Thoracic aorta (tissue), 2 donors: ENCODE measurements around the gene CDCA7. TPM values are rescaled to one million over a fixed set of nuclear protein-coding genes. Genes with fewer than 3 reads are reported as not detected.

ENCODE experiments used
- ATAC-seq: fragments of 150-250 bp; one replicate; pipeline ENCODE4 v1.8.0; 2017; ENCODE audit warnings: low read depth; ENCODE audit not compliant: insufficient number of reproducible peaks, low FRiP score
- DNase-seq: peaks from one replicate; pipeline ENCODE4 v3.0.0-alpha.2; 2020; ENCODE audit warnings: low spot score
- H3K27ac ChIP-seq, 2 donors: fragments of 200-600 bp; sonication (generic); 1 replicate in 1 of 2; 2 replicates in 1 of 2; pipeline ENCODE4 v1.5.1; 2016; ENCODE audit warnings: mild to moderate bottlenecking in 2 of 2, moderate library complexity in 2 of 2
- H3K27me3 ChIP-seq: fragments of 200-600 bp; sonication (generic); replicated peaks from 2 replicates; pipeline ENCODE4 v1.6.0; 2016; ENCODE audit warnings: mild to moderate bottlenecking; ENCODE audit not compliant: insufficient read depth
- H3K36me3 ChIP-seq: fragments of 200-600 bp; sonication (generic); one replicate; pipeline ENCODE4 v1.5.1; 2016
- H3K4me1 ChIP-seq, 2 donors: fragments of 200-600 bp; sonication (generic); 1 replicate in 1 of 2; 2 replicates in 1 of 2; pipeline versions ENCODE4 v1.5.1 to v1.6.0; 2016; ENCODE audit warnings: low read depth in 2 of 2, mild to moderate bottlenecking in 1 of 2; ENCODE audit not compliant: control insufficient read depth in 1 of 2
- H3K4me3 ChIP-seq: fragments of 200-600 bp; sonication (generic); 2 replicates; pipeline ENCODE4 v1.5.1; 2016; ENCODE audit warnings: mild to moderate bottlenecking
- H3K9me3 ChIP-seq: fragments of 200-600 bp; sonication (generic); 2 replicates; pipeline ENCODE4 v1.5.1; 2016
- CTCF ChIP-seq: fragments of 200-600 bp; sonication (generic); IDR thresholded peaks from one replicate; pipeline ENCODE4 v1.5.1; 2019; ENCODE audit warnings: antibody characterized with exemption
- total RNA-seq, 2 donors: library from RNA; depleted of rRNA; stranded (reverse); fragments of >200 nt; gene quantifications; one replicate each; pipeline versions ENCODE4 v1.1.0 to v1.2.3, GENCODE V29; 2016

The CDCA7 gene
- total RNA-seq, 2 donors from 2014 or later = 4.9 TPM; not detected in 1

DNA sequence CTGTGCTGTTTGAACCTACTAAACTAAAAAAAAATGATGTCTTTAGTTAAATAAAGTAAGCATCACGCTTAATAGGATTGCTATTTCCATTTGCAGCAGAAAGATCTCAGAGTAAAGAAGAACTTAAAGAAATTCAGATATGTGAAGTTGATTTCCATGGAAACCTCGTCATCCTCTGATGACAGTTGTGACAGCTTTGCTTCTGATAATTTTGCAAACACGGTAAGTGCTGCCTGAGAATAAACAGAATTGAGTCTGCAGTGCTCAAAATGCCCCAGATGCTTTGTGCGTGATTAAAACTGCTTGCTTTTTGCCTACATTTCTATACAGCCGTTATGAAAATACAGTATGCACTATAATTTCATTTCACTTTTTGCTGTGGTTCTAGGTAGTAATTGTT, 3.9 kb downstream of the CDCA7 start:
- Histone ChIP-seq H3K27me3 (no peaks in the 10 kb centered on the region), H3K27ac (no peak overlapping the region), H3K9me3 (no peaks in the 10 kb centered on the region), H3K4me1 (peaks cover 9 to 12% of the 10 kb centered on the region in 2 donors), H3K4me3 (no peak overlapping the region), H3K36me3 (no peaks in the 10 kb centered on the region)
- DNase-seq (no peak), ATAC-seq (no peak)
- no peak for TF ChIP-seq CTCF

- Histone ChIP-seq H3K27me3 (no peaks in the 10 kb centered on the region), H3K36me3 (no peaks in the 10 kb centered on the region), H3K9me3 (no peaks in the 10 kb centered on the region), H3K4me3 (no peak overlapping the region), H3K4me1 (peaks cover 6 to 7% of the 10 kb centered on the region in 2 donors), H3K27ac (no peak overlapping the region)
- no peak for DNase-seq
- ATAC-seq = no peak
- TF ChIP-seq CTCF = no peak
These were observed 4.6 kb downstream of the CDCA7 start for GRCh38 chr2:173359231-173359630.

DNA sequence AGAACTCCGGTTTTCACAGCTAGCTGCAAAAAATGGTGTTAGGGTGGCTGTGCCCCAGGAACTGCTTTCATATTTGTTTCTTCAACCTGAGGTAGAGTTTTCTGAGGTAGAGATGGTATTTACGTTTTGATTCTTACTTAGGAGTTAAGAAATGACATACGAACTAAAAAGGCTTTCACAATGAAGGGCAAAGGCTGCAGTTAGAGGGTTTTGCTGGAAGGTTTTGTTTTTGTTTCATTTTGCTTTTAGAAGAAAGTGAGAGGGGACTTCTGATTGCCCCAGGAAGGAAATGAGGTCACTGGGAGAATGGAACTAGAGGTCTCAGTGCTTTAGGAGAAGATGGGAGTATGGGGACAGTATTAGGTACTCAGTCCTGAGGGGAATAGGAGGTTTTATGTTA, 15.5 kb downstream of the CDCA7 start:
- no peaks in the 10 kb centered on the region for H3K4me1 ChIP-seq
- H3K27me3 ChIP-seq = no peaks in the 10 kb centered on the region
- no peak overlapping the region for H3K27ac ChIP-seq
- H3K36me3 ChIP-seq = no peaks in the 10 kb centered on the region
- ATAC-seq (no peak), DNase-seq (no peak)
- no peaks in the 10 kb centered on the region for H3K9me3 ChIP-seq
- H3K4me3 ChIP-seq = no peak overlapping the region
- no peak for TF ChIP-seq CTCF

DNA sequence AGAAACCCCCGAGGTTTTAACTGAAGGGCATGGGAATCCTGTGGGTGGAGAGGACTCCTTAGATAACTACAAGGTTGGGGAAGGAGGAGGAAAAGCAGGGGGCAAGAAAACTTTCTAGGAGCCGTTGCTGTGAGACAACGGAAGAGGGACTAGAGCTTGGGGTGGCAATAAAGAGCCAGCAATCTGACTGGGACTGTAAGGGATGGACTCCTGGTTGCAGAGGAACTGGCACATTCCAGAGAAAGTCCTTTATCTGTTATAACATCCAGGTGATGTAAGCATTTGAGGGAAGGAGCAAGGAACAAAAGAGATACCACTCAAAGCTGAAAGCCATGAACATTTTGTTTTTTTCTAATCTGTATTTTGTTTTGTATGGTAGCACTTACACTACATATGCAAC, 16.4 kb downstream of the CDCA7 start:
- Histone ChIP-seq H3K4me1 (no peaks in the 10 kb centered on the region), H3K27me3 (no peaks in the 10 kb centered on the region), H3K36me3 (no peaks in the 10 kb centered on the region), H3K9me3 (no peaks in the 10 kb centered on the region), H3K27ac (no peak overlapping the region), H3K4me3 (no peak overlapping the region)
- TF ChIP-seq CTCF = no peak
- no peak for ATAC-seq
- DNase-seq = no peak

DNA sequence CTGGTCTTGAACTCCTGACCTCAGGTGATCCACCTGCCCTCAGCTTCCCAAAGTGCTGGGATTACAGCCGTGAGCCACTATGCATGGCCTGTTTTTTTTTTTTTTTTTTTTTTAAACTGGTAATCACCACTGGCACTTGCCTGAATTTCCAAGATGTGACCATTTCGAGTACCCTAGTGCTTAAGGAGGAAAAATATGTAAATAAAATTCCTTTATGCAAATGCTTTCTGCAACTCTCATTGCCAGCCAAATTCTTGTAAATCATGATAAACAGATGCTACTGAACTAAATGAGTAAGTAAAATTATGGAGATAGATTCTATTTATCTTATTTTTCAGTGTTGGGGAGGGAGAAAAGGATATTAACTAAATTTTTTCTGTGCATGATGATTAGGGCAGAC, 18.6 kb downstream of the CDCA7 start:
- Histone ChIP-seq H3K4me3 (no peak overlapping the region), H3K9me3 (no peaks in the 10 kb centered on the region), H3K4me1 (no peaks in the 10 kb centered on the region), H3K27me3 (no peaks in the 10 kb centered on the region), H3K27ac (no peak overlapping the region), H3K36me3 (no peaks in the 10 kb centered on the region)
- DNase-seq (no peak), ATAC-seq (no peak)
- no peak for TF ChIP-seq CTCF
